ENCODE measurements around the gene BICC1. TPM values are rescaled to one million over a fixed set of nuclear protein-coding genes. Genes with fewer than 3 reads are reported as not detected.

The BICC1 gene
- total RNA-seq, 1 donor from 2014 or later, result 9.3 TPM

DNA sequence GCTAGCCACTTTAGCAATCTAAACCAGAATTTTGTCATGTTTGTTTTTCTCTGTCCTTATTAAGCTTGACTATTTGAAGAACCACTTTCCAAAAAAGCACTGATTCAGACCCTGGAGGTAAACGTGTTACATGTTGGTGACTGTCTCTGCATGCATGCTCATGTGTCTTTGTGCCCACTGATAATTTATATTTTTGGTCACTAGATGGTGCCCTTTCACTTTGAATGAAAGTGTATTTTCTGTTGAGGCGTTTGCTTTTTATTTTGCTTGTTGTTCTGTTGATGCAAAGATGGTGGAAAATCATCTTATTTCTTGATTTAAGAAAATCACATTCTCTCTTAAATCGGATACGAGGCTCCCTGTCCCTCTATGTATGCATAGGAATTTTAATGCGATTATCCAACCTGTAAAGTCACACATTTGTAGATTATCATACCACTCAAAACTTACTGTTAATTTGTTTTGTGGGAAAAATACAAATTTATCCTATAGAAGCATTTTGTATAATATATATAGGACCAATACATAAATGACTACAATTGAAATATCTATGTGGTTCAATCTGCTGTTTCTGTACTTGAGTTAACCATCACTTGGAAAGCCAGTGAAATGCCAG is 269.3 kb downstream of the BICC1 start:
- intact Hi-C loops (cut with DNase I), result loop anchor here (5.0 to 10.0 kb wide), 6 partner anchors 170 to 1263 kb away; no protein-coding TSS in a partner anchor
- Histone ChIP-seq H3K36me3 (no peaks in the 10 kb centered on the region), H3K9me3 (no peaks in the 10 kb centered on the region), H3K27ac (no peak overlapping the region), H3K4me3 (no peak overlapping the region), H3K4me1 (peaks cover 0 to 4% of the 10 kb centered on the region in 2 donors), H3K27me3 (no peaks in the 10 kb centered on the region)
- no peak for DNase-seq (ENCODE audit: low spot score in 2 of 2)
- peak; percentile 34 to 70 (median 58) for TF ChIP-seq CTCF (IDR thresholded peaks at IDR 0.05)

- TF ChIP-seq CTCF (IDR thresholded peaks at IDR 0.05), result no peak
- Histone ChIP-seq H3K9me3 (no peaks in the 10 kb centered on the region), H3K36me3 (no peaks in the 10 kb centered on the region), H3K4me3 (no peak overlapping the region), H3K27ac (no peak overlapping the region), H3K4me1 (peaks cover 0 to 4% of the 10 kb centered on the region in 2 donors), H3K27me3 (no peaks in the 10 kb centered on the region)
- intact Hi-C loops (cut with DNase I), result loop anchor here (5.0 to 10.0 kb wide), 6 partner anchors 169 to 1262 kb away; no protein-coding TSS in a partner anchor
- DNase-seq (ENCODE audit: low spot score in 2 of 2), result no peak
Observed at GRCh38 chr10:58782876-58783851, 270.5 kb downstream of the BICC1 start.

DNA sequence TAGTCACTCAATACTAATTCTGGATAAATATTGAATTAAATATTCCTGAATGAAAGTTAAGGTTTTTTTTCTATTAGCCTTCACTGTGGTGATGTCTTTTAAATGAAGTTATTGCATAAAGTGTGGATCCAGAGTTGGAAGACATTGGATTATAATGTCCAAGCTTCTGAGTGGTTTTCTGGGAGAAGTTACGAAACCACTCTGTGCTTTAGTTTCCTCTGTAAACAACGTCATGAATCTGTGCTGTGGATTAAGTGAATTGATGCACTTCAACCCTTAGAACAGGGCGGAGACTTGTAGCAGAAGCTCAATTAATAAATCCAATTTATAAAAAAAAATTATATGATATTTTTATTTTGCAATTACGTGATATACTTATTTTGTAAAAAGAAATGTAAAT is 271.7 kb downstream of the BICC1 start:
- Histone ChIP-seq H3K4me3 (no peak overlapping the region), H3K27ac (no peak overlapping the region), H3K27me3 (no peaks in the 10 kb centered on the region), H3K4me1 (peaks cover 0 to 4% of the 10 kb centered on the region in 2 donors), H3K36me3 (no peaks in the 10 kb centered on the region), H3K9me3 (no peaks in the 10 kb centered on the region)
- no peak for TF ChIP-seq CTCF (IDR thresholded peaks at IDR 0.05)
- intact Hi-C loops (cut with DNase I), result loop anchor here (5.0 to 10.0 kb wide), 6 partner anchors 168 to 1260 kb away; no protein-coding TSS in a partner anchor
- no peak for DNase-seq (ENCODE audit: low spot score in 2 of 2)

DNA sequence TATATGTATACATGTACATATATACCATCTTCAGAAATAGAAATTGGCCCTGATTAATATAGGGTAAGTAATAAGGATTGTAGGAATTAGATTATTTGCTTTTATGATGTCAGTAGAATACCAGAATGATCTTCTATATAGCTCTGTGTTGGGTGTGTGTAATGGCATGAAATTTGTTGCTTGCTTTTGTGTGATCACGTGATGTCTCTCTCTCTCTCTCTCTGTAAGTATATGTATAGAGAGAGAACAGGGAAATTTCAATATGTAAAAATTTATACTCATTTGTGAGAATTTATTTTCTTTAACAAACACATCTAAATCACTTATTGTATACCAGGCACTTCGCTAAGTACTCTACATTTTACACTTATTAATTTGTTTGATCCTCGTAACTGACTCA is 272.7 kb downstream of the BICC1 start:
- Histone ChIP-seq H3K4me3 (no peak overlapping the region), H3K27me3 (no peaks in the 10 kb centered on the region), H3K27ac (no peak overlapping the region), H3K36me3 (no peaks in the 10 kb centered on the region), H3K4me1 (peaks cover 0 to 4% of the 10 kb centered on the region in 2 donors), H3K9me3 (no peaks in the 10 kb centered on the region)
- TF ChIP-seq CTCF (IDR thresholded peaks at IDR 0.05), result no peak
- intact Hi-C loops (cut with DNase I), result loop anchor here (10.0 kb wide), 1 partner anchor 1259 kb away; no protein-coding TSS in a partner anchor
- DNase-seq (ENCODE audit: low spot score in 2 of 2), result no peak

DNA sequence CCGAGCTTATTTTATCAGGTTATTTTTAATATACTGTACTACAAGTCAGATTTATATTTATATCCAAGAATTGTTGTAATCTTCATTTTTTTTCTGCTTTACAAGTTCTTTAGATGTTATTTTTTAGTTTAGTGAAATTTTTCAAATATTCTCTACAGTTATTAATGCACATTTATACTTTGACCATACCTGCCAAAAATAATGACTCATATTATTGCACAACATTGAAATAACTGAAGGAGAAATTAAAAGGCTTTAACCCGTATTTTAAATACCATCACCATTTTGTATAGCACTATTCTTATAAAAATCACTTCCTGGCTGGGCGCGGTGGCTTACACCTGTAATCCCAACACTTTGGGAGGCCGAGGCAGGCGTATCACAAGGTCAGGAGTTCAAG is 278.5 kb downstream of the BICC1 start:
- Histone ChIP-seq H3K9me3 (no peaks in the 10 kb centered on the region), H3K4me3 (no peak overlapping the region), H3K36me3 (no peaks in the 10 kb centered on the region), H3K27me3 (no peaks in the 10 kb centered on the region), H3K4me1 (no peaks in the 10 kb centered on the region), H3K27ac (peak overlapping the region; percentile 26 to 48)
- DNase-seq (ENCODE audit: low spot score in 2 of 2), result no peak
- no peak for TF ChIP-seq CTCF (IDR thresholded peaks at IDR 0.05)
- intact Hi-C loops (cut with DNase I), result loop anchor here (5.0 kb wide), 1 partner anchor 66 kb away; no protein-coding TSS in a partner anchor

Measured in ascending aorta (tissue), 2 donors.